ENCODE measurements around the gene COLQ.
"Not testable (repeated sequence)": the region's sequence is repeated elsewhere in the genome, so short reads cannot be mapped to it uniquely, and the experiment has no call there.

Gene COLQ

GRCh38 chr3:15521573-15521965 lies at the start of gene COLQ:
TSS of gene COLQ (minus strand) at chr3:15521706. CDS start at chr3:15521625, 81 bp downstream.
- no peak for DNase-seq

- no peak for DNase-seq
Observed at GRCh38 chr3:15563190-15563589, 41.7 kb upstream of the COLQ start.

GRCh38 chr3:15562560-15562959 lies 41.1 kb upstream of the COLQ start:
- DNase-seq, result no peak

- DNase-seq, result no peak
Observed at GRCh38 chr3:15558581-15558980, 37.1 kb upstream of the COLQ start.

GRCh38 chr3:15557511-15557946 lies 36.0 kb upstream of the COLQ start:
- peak; percentile 37 to 61 for DNase-seq

- no peak for DNase-seq
Observed at GRCh38 chr3:15556512-15556911, 35.0 kb upstream of the COLQ start.

GRCh38 chr3:15553749-15554148 lies 32.2 kb upstream of the COLQ start:
- DNase-seq, result no peak

- no peak for DNase-seq
Observed at GRCh38 chr3:15551902-15552301, 30.4 kb upstream of the COLQ start.

- no peak for DNase-seq
Observed at GRCh38 chr3:15549846-15550245, 28.3 kb upstream of the COLQ start.

- no peak for DNase-seq
Observed at GRCh38 chr3:15542614-15543013, 21.1 kb upstream of the COLQ start.

- no peak for DNase-seq
Observed at GRCh38 chr3:15541371-15541770, 19.9 kb upstream of the COLQ start.

- DNase-seq, result no peak
Observed at GRCh38 chr3:15539066-15539465, 17.6 kb upstream of the COLQ start.

GRCh38 chr3:15538345-15538744 lies 16.8 kb upstream of the COLQ start:
- DNase-seq, result no peak

GRCh38 chr3:15536856-15537255 lies 15.3 kb upstream of the COLQ start:
- no peak for DNase-seq

- DNase-seq, result peak; percentile 50 to 53
Observed at GRCh38 chr3:15535732-15536131, 14.2 kb upstream of the COLQ start.

- not testable (repeated sequence) for DNase-seq
Observed at GRCh38 chr3:15532614-15533013, 11.1 kb upstream of the COLQ start.

GRCh38 chr3:15531346-15531745 lies 9.8 kb upstream of the COLQ start:
- no peak for DNase-seq

GRCh38 chr3:15528854-15529537 lies 7.5 kb upstream of the COLQ start:
- no peak for DNase-seq

- DNase-seq, result no peak
Observed at GRCh38 chr3:15527031-15527459, 5.5 kb upstream of the COLQ start.

GRCh38 chr3:15525790-15526189 lies 4.3 kb upstream of the COLQ start:
- no peak for DNase-seq

GRCh38 chr3:15523660-15524417 lies 2.3 kb upstream of the COLQ start:
- no peak for DNase-seq

GRCh38 chr3:15522016-15522415 lies 510 bp upstream of the COLQ start:
- DNase-seq, result no peak

- no peak for DNase-seq
Observed at GRCh38 chr3:15520804-15521572, 518 bp downstream of the COLQ start.

- DNase-seq, result peak in 1 of 2 donors; percentile 27
Observed at GRCh38 chr3:15520185-15520584, 1.3 kb downstream of the COLQ start.

Measured in activated CD4-positive, alpha-beta T cell treated with anti-CD3 and anti-CD28 coated beads for 4 hours (primary cell).